NCI-H2081 (cell line): ENCODE measurements around the gene CDRT4.
"Not testable (repeated sequence)": the region's sequence is repeated elsewhere in the genome, so short reads cannot be mapped to it uniquely, and the experiment has no call there.

Source experiments
- DNase-seq, 2 experiments: peaks; one replicate each; lab custom pipeline; 2025; lab: John Stamatoyannopoulos, UW

Gene CDRT4

DNA sequence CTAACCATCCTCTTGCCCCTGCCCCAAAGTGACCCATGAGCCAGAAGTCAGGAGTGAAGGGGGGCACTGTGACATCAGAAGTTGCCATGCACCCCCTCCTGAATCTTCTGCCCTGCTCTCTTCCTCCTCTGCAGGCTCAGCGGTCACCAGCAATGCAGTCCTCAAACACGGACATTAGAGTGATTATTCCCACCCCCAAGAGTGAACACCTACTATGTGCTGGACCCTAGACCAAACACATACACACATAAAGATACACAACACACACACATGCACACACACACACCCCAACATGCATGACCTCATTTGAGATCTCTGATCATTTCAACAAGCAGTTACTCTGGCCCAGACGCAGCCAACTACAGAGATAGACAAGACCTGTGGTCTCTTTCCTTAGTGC lies at the start of gene CDRT4:
Gene CDRT4, minus strand, starts transcription at position 30 of the 400 bp plus-strand sequence. CDS start 27,383 bp downstream, outside the sequence.
- DNase-seq = no peak

- no peak for DNase-seq
Measured at GRCh38 chr17:15516150-15516549, 48.7 kb upstream of the CDRT4 start.

DNA sequence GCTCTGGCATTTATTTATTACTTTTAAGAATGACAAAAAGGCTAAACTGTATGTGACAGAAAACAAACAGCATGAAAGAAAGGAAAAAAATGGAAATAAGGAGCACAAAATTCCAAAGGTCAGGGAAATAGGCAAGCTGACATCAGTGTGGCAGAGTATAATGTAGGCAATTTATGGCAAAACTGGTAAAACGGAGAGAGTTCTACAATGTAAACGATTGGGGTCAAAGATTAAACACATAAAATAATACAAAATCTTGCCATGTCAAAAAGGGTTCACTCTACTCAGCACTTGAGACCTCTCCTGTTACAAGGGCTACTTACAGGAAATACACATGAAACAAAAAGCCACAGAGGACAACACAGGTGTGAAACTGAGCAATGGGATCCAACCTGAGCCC lies 47.0 kb upstream of the CDRT4 start:
- no peak for DNase-seq

GRCh38 chr17:15513856-15514459 lies 46.5 kb upstream of the CDRT4 start:
- no peak for DNase-seq

- DNase-seq = no peak
Measured at GRCh38 chr17:15513058-15513791, 45.8 kb upstream of the CDRT4 start.

DNA sequence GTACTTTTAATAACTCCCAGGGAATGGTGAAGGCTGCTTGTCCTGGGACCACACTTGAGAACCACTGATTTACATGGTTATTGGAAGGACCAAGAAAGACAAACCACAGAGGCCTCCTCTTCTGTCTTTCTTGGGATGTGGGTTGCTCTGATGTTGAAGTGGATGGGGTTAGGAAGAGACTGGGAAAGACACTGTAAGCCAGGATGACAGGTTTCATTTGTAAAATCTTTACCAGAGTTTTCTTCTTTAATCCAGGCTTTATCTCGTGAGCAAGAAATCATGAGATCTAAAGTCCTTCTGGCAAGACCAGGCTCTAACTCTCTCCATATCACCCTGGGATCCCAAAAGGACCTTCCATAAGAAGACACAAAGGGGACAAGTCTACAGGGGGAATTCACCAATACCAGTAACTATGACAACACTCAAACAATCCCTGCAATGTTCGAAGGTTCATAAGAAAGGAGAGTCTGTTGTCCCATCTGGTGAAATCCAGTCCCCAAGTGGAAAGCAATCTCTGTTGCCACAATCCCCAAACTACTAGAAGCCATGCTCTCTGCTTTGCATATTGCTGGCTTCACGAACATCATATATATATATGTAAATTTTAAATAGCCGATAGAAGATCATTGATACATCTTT lies 44.8 kb upstream of the CDRT4 start:
- no peak for DNase-seq

DNA sequence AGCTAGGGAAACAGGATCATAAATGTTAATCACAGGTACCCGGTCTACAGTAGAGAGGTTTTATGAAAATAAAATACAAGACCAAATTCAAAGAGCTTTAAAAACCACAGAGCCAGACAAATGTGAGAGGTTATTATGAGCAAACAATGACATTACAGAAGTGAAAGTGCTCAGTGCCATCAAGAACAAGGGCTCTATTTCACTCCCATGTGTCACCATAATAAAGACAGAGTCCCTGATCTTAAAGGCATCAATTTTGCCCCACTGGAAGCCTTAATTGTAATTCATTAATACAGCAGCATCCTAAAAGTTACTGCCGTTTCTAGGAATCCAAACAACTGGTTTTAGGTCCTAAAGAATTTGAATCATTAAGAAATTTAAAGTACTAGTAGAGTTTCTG lies 43.7 kb upstream of the CDRT4 start:
- no peak for DNase-seq

- DNase-seq = no peak
Measured at GRCh38 chr17:15510361-15510760, 42.9 kb upstream of the CDRT4 start.

DNA sequence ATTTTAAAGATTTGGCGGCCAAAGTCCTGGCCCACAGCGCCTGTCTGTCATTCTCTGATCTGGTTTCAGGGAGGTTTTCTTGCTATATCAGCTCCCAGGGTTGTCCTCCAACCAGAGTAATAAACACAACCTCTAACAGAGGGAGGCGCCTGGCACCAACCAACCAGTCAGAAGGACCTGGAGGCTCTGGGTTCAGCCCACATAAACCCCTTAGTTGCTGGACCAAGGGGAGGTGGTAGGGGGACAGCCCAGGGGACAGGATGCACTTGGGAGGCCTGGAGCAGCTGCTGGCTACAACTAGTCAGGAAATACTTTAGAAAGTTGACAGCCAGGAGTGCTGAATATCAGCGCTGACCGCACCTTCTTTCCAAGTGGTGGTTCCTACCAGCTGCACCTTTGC lies 41.7 kb upstream of the CDRT4 start:
- no peak for DNase-seq

GRCh38 chr17:15508466-15508865 lies 41.0 kb upstream of the CDRT4 start:
- DNase-seq = no peak

DNA sequence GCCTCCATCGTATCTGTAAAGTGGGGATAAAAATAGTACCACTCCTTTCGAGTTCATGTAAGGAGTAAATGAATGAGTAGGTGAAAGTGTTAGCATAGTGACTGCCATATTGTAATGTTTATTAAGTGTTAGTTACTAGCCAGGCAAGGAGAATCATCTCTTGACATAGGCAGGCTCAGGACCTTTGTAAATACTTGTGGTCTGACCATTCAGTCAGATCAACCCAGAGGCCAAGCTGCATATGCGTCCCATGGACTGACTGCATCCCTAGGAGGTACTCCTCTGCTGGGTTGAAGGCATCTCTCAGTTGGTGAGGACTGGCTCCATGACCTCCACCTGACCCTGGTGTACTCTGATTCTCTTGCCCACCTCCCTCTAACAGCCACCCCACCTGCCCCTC lies 40.5 kb upstream of the CDRT4 start:
- DNase-seq = no peak

DNA sequence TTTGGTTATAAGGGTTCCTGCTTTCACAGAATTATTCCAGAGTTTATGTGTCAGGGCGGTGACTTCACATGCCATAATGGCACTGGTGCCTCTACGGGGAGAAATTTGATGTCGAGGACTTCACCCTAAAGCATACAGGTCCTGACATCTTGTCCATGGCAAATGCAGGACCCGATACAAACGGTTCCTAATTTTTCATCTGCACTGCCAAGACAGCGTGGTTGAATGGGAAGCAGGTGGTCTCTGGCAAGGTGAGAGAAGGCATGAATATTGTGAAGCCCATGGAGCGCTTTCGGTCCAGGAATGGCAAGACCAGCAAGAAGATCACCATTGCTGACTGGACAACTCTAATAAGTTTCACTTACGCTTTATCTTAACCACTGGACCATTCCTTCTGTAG lies 39.6 kb upstream of the CDRT4 start:
- no peak for DNase-seq

GRCh38 chr17:15505708-15506107 lies 38.3 kb upstream of the CDRT4 start:
- not testable (repeated sequence) for DNase-seq

DNA sequence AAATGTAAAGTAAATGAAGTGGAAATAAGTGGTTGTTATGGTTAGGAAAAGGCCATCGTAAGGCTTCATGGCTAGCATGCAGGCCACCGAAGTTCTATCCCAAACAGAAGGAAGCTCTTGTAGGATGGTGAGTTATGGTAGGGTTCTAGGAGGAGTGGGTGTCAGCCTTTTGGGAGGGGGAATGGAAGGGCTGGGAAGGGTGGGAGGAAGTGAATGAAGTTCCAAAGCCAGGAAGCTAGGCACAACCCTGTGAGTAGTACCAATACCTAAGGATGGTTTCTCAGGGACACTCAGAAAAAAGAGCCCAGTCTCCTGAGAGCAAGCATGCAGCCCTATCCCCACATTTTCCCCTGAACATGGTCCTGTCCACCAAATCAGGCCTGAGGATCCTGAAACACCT lies 36.3 kb upstream of the CDRT4 start:
- DNase-seq = no peak

- DNase-seq = peak in 1 of 2 experiments; percentile 4
Measured at GRCh38 chr17:15502369-15503112, 35.1 kb upstream of the CDRT4 start.

DNA sequence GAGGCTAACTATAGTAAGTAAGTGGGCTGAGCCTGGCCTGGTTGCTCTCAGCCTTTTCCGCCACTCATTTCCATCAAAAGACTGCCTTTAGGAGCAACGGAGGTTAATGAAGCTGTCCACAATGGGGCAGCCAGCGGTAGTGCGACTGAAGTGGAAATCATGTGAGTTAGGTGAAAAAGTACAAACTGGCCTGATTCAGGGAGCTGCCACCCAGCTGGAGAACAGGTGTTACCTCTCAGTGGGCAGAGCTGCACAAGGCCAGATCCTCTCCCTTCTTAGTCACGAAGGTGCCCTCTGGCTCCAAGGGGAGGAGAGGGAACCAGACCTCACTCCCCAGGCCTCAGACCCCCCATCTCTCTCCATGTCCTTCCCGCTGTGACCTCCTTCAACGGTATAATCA lies 34.4 kb upstream of the CDRT4 start:
- no peak for DNase-seq

DNA sequence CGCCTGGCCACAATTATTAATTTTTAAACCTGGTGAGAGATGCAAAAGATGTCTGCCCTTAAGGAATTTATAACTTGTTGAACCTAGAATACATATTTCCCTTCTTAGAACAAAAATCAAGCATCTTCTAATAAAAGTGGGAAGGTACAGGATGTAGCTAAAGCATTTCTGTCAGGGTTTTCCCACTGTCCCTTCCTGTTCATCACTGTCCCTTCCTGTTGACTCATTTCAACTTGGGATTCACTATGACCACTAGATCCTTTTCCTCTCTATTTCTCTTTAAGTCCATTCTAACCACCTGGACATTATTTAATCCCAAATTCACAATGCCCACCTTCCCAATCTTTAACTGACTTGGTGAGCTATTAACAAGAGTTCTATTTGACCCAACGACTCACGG lies 33.9 kb upstream of the CDRT4 start:
- DNase-seq = no peak

- no peak for DNase-seq
Measured at GRCh38 chr17:15498107-15498506, 30.7 kb upstream of the CDRT4 start.

DNA sequence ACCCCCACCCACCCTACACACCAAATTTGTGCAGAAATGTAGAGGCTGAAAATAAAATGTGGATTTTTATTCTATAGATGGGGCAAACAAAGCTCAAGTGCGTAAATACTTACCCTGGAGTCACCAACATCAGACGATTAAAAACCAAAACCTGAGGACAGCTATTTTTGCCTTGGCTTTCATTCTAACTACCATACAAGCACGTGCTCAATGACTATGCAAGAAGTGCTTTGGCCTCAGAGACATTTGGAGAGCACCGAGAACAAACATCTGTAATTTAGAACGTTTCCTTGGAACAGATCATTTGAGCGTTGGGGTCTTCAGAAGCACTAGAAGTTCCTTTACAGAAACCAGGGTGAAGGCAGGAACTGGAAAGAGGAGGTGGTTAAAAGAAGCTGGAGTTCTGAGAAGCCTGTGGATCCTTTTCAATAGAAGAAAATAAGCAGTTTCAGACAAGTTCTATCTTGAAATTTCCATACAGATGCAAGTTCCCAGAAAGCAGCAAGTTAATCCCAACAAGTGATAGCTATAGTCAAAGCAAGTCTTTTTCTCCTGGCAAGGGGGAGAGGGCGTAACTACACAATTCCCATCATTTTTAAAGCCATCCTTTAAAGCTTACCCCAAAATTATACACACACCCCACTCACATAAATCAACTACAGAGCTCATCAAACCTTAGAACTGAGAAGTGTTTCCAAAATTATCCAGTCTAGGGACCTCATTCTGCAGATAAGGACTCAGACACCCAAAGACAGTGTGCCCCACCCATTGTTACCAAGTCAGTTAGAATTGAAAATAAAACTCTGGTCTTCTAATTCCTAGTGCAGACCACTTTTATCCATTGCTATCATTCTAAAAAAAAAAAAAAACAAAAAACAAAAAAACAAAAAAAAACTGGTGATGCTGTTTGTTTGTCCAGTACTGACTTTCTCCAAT lies 29.6 kb upstream of the CDRT4 start:
- no peak for DNase-seq

- no peak for DNase-seq
Measured at GRCh38 chr17:15494821-15495220, 27.4 kb upstream of the CDRT4 start.

- no peak for DNase-seq
Measured at GRCh38 chr17:15493693-15494035, 26.2 kb upstream of the CDRT4 start.
